GM19043 (cell line): Measurements from ENCODE around the gene CLASP1.
A peak's percentile ranks its signal among the peaks of the same experiment; 100 is the strongest.
"Not testable (repeated sequence)": the region's sequence is repeated elsewhere in the genome, so short reads cannot be mapped to it uniquely, and the experiment has no call there.

ENCODE experiments used
- ATAC-seq: cut with Tn5 transposase; IDR thresholded peaks from one replicate; pipeline ENCODE4 v1.9.1; 2021; ENCODE audit warnings: low read depth; ENCODE audit not compliant: unreplicated experiment

Gene CLASP1

GRCh38 chr2:121301190-121301589, 348.1 kb downstream of the CLASP1 start:
- ATAC-seq, result not testable (repeated sequence)

GRCh38 chr2:121298476-121298875, 350.8 kb downstream of the CLASP1 start:
- no peak for ATAC-seq

GRCh38 chr2:121297866-121298265, 351.4 kb downstream of the CLASP1 start:
- not testable (repeated sequence) for ATAC-seq

- ATAC-seq, result peak; percentile 59
These were observed 351.9 kb downstream of the CLASP1 start for GRCh38 chr2:121297217-121297830.

GRCh38 chr2:121295911-121296650, 353.2 kb downstream of the CLASP1 start:
- no peak for ATAC-seq

GRCh38 chr2:121294881-121295840, 354.1 kb downstream of the CLASP1 start:
- ATAC-seq, result no peak

GRCh38 chr2:121293450-121294325, 355.6 kb downstream of the CLASP1 start:
- ATAC-seq, result no peak

GRCh38 chr2:121291251-121291580, 358.0 kb downstream of the CLASP1 start:
- no peak for ATAC-seq

GRCh38 chr2:121289271-121289670, 360.0 kb downstream of the CLASP1 start:
- no peak for ATAC-seq

GRCh38 chr2:121288454-121289231, 360.6 kb downstream of the CLASP1 start:
- no peak for ATAC-seq

- no peak for ATAC-seq
These were observed 361.3 kb downstream of the CLASP1 start for GRCh38 chr2:121287956-121288355.
